KOPT-K1 (cell line): ENCODE measurements around the gene CCDC73.
A peak's percentile ranks its signal among the peaks of the same experiment; 100 is the strongest.
"Not testable (repeated sequence)": the region's sequence is repeated elsewhere in the genome, so short reads cannot be mapped to it uniquely, and the experiment has no call there.

Experiments
- H3K27ac ChIP-seq: fragments of 200-600 bp; sonication (generic); 2 replicates; pipeline ENCODE4 v1.5.1; 2016; ENCODE audit warnings: antibody characterized with exemption, mild to moderate bottlenecking, low read depth, low read length; ENCODE audit not compliant: poor library complexity, severe bottlenecking
- H3K36me3 ChIP-seq: fragments of 200-600 bp; sonication (generic); 2 replicates; pipeline ENCODE4 v1.5.1; 2017; ENCODE audit warnings: antibody characterized with exemption, mild to moderate bottlenecking, low read length, moderate library complexity; ENCODE audit not compliant: insufficient read depth
- H3K9me3 ChIP-seq: fragments of 200-600 bp; sonication (generic); 2 replicates; pipeline ENCODE4 v1.5.1; 2017; ENCODE audit warnings: antibody characterized with exemption, low read length, mild to moderate bottlenecking; ENCODE audit not compliant: insufficient read depth, poor library complexity, severe bottlenecking

Gene CCDC73

DNA sequence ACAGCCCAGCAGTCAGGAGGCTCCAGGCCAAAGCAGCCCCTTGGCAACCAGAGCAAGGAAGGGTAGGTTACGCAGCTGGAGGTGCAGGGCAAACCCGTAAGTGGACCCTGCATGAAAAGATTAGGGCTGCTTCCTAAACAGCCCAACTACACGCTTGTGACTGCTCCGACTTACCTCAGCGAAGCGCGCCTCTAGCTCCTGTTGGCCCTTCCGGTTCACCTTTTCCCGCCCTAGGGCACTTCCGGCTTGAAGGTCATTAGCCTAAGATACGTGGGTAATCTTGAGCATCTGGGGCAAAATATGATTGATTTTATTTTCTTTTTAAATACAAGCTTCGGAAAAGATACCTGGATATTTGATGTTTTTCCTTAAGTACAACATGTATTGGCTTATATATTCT lies at the start of gene CCDC73:
Gene CCDC73, minus strand, starts transcription at position 224 of the 400 bp plus-strand sequence. CDS start 34,419 bp downstream, outside the sequence.
- Histone ChIP-seq H3K27ac (no peak within 1 kb of the TSS), H3K9me3 (no peaks in the 10 kb centered on the region), H3K36me3 (no peaks in the 10 kb centered on the region)

DNA sequence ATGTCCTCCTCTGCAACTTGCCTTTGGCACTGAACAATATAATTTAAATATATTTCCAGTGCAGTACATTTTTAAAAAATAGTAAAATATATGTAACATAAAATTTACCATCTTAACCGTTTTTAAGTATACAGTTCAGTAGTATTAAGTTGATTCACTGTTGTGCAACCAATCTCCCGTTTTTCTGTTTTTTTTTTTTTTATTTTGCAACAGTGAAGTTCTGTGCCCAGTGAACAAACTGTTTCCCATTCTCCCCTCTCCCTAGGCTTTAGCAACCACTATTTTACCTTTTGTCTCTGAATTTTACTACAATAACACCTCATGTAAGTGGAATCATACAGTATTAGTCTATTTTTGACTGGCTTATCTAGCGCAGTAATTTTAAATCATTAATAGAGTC lies 49.1 kb upstream of the CCDC73 start:
- Histone ChIP-seq H3K9me3 (no peaks in the 10 kb centered on the region), H3K36me3 (0 out of 2 replicates have a peak, but pooled peaks cover 3% of the 10 kb centered on the region), H3K27ac (no peak overlapping the region)

DNA sequence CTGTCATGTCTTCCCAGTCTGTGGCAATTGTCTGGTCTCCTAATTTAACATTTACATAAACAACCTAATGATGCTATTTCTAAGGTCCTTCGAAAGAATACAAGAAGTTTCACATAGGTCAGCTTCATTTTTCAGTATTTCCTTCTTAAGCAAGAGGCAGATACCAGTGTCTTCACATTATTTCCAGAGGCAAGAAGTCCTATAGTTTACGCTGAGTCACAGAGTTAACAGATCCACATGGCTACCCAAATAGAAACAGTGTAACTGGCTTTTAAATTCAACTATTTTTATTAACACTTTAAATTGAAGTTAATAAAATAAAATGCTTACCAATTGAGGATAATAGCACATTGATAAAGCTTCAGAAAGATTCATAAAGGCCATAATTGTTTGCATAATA lies 46.1 kb upstream of the CCDC73 start:
- H3K9me3 ChIP-seq = no peaks in the 10 kb centered on the region
- H3K27ac ChIP-seq = no peak overlapping the region
- 0 out of 2 replicates have a peak, but pooled peaks cover 3% of the 10 kb centered on the region for H3K36me3 ChIP-seq

DNA sequence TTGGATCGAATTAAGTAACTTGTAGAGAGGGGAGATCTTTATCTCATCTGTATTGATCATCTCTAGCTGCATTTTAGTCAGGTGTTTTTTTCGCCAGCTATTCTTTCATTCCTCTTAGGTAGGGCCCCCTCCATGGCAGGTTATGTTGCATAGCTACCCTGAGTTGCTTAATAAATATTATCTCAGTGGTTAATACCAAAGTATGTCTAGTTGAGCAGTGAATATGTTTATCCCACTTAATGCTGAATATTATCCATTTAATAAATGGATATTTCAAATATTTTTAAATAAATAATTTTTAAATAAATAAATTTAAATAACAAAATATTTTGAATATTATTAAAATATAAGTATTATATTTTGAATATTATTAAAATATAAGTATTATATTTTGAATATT lies 44.8 kb upstream of the CCDC73 start:
- Histone ChIP-seq H3K36me3 (0 out of 2 replicates have a peak, but pooled peaks cover 3% of the 10 kb centered on the region), H3K27ac (no peak overlapping the region), H3K9me3 (no peaks in the 10 kb centered on the region)

DNA sequence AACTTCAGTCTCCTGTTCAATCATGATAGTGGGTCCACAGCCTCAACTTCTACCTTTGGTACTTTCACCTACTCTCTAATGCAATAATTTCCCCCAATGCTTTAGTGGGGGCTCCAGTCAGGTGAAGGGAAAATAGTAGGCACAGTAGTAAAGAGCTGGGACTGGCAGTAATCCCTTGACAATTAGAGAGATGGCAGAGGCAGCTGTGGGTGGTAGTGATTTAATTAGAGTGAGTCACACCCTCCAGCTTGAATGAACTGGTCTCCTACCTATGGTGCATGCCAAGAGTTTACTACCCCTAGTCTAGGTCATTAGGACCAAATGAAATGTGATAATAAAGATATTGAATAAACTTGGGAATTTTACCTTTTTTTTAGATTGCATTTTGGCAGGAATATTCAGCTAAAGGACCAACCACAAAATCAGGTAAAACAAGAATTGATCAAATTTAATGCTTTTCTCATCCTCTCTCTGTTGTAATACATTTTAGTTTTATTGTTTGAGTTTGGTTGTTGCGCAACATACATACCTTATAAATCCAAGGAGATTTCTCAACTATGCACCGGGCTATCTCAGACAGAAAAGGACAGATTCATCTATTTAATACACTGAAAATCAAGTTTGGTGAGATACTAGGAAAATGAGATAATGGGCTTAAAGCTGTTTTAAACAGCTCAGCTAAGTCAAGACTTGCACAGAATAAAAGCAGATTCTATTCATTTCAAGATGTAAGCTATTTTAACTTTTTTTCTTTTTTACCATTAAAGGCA lies 44.2 kb upstream of the CCDC73 start:
- Histone ChIP-seq H3K9me3 (no peaks in the 10 kb centered on the region), H3K27ac (no peak overlapping the region), H3K36me3 (0 out of 2 replicates have a peak, but pooled peaks cover 3% of the 10 kb centered on the region)

DNA sequence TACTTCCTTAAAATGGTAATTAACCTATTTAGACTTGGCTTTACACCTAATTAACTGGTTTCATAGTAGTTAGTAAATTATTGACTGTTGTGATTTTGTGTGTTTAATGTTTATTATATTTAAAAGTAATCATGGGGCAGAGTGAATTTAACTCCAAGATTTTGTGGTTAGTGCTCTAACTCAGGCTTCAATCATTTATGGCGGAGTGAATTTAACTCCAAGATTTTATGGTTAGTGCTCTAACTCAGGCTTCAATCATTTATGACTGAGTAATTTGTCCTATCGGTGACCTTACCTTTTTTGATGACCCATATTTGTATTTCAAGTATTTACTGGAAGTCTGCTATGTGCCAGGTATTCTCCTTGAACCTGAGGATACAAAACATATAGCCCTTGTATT lies 42.5 kb upstream of the CCDC73 start:
- Histone ChIP-seq H3K9me3 (no peaks in the 10 kb centered on the region), H3K36me3 (0 out of 2 replicates have a peak, but pooled peaks cover 3% of the 10 kb centered on the region), H3K27ac (no peak overlapping the region)

DNA sequence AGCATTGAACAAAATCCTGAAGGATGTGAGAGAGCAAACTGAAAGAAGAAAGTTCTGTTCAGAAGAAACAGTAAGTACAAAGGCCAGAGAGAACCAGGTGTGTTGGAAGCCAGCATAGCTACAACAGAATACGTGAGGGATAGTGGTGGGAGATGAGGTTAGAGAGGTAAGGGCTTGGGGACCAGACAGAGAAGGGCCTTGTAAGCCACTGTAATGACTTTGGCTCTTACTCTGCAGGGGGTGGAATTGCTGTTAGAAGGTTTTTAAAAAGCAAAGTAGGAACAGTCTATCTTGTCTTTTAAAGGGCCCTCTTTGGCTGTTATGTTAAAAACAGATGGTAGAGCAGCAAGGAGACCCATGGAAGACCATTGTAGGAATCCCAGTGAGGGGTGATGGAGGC lies 39.5 kb upstream of the CCDC73 start:
- Histone ChIP-seq H3K9me3 (no peaks in the 10 kb centered on the region), H3K36me3 (no peaks in the 10 kb centered on the region), H3K27ac (no peak overlapping the region)

DNA sequence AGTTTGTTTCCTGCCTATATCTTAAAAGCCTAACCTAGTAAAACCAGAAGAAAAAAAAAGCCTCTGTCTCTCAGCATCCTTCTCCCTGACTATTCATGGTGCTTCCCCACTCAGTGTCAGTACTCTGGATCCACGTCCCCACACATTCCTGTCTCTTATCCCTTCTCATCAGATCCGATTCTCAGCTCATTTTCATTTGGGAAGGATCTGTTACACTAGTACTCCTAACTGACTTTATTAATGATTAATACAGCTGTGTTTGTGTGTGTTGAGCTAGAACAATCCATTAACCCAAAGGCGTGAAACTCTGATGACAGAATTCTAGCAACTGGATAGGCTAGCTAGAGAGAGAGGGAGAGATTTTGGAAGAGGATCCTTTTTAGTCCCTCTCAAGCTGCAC lies 36.8 kb upstream of the CCDC73 start:
- H3K27ac ChIP-seq = no peak overlapping the region
- no peaks in the 10 kb centered on the region for H3K36me3 ChIP-seq
- no peaks in the 10 kb centered on the region for H3K9me3 ChIP-seq

DNA sequence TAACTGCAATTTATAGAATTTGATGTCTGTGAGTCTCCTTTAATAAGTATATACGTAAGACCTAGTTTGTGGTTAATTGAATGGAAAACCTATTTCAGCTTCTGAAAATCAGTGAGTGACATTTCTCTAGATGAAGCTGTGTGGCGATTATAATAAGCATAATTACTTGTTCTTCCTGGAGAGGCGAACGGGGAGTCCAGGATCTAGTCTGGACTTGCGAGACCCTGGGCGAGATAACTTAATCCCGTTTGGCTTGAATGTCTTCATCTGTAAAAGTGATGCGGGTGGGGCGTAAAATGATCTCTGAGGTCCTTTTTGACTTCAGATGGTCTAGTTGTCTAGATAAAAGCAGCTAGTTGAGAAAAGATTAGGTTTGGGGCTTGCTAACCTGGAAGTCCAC lies 36.3 kb upstream of the CCDC73 start:
- no peaks in the 10 kb centered on the region for H3K36me3 ChIP-seq
- H3K9me3 ChIP-seq = no peaks in the 10 kb centered on the region
- no peak overlapping the region for H3K27ac ChIP-seq

DNA sequence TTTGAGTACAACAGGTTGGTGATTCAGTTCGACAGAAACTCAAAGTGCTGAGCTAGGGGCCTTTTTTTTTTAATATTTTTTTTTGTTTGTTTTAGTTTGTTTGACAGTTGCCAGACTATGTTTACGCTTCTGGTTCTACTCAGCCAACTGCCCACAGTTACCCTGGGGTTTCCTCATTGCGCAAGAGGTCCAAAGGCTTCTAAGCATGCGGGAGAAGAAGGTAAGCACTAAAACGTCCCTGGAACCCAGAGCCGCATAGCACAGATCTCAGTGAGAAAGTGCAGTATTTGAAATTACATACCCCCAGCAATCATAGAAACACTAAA lies 35.9 kb upstream of the CCDC73 start:
- Histone ChIP-seq H3K36me3 (no peaks in the 10 kb centered on the region), H3K27ac (no peak overlapping the region), H3K9me3 (no peaks in the 10 kb centered on the region)

DNA sequence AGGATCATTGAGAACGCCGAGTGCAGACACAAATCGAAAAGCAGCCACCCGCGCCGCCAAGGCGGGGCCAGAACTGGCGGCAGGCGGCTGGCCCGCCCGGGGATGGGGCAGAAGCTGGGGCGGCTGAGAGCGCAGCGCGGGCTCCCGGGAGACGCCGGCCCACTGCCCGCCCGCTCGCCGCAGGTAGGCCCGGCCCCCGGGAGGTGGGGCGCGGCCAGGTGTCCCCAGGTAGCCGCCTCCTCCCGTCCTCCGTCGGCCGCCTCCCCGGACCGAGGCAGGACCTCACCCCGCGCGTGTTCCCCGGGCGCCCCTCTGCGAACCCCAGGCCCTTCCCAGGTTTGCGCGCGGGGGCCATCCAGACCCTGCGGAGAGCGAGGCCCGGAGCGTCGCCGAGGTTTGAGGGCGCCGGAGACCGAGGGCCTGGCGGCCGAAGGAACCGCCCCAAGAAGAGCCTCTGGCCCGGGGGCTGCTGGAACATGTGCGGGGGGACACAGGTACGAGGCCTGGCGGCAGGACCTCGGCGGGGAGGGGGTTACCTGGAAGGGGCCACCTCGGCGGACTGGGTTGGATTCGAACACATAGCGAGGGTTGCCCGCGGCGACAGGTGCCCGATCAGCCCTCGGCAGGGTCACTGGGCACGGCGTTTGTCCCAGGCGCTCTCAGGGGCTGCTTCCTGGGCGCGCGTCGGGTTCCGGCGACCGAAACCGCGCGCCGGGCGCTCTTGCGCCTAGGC lies 35.4 kb upstream of the CCDC73 start, which contains the start of gene PRRG4:
Gene PRRG4, plus strand, starts transcription at position 248 of the 733 bp plus-strand sequence. CDS start 603 bp downstream, outside the sequence.
- Histone ChIP-seq H3K36me3 (no peaks in the 10 kb centered on the region), H3K27ac (peak within 1 kb of the TSS; percentile 73), H3K9me3 (no peaks in the 10 kb centered on the region)

DNA sequence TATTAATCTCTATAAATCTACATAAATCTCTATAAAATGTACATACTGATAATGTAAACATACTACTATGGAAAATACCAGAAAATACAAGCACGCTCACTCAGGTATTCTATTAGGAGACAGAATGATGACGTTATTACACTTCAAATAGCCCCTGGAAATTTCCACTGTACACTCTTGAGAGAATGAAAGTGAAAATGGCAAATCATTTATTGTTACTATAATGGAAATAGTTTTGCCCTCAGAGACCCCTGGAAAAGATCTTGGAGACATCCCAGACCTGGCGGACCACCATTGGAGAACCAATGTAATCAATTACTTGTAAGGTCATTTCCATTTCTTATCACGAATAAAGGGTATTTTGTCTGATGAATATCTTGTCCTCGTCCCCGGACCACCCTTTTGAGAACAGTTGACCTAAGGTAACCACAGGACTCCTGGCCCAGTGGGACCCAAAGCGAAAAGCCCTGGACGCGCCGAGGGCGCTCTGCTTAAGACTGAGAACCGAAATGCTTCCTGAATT lies 34.8 kb upstream of the CCDC73 start:
- Histone ChIP-seq H3K36me3 (no peaks in the 10 kb centered on the region), H3K27ac (peak overlapping the region; percentile 73), H3K9me3 (no peaks in the 10 kb centered on the region)

DNA sequence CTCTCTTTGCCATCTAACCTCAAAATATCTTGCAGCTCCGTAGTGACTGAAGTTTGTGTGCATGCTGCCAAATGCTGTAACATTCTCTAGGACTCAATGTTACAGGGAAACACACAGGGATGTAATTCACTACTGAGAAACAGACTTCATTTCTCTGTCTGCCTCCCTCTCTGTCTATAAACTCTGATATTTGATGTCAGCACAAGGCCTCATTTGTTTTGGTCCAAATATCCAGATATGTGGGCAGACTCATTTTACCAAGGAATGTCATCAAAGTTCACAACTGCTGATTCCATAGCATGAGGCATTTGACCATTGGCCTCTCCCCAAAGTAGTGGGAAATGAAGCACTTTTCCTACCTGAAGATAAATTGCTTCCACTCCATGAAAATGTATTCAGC lies 32.8 kb upstream of the CCDC73 start:
- no peaks in the 10 kb centered on the region for H3K36me3 ChIP-seq
- H3K27ac ChIP-seq = no peak overlapping the region
- no peaks in the 10 kb centered on the region for H3K9me3 ChIP-seq

DNA sequence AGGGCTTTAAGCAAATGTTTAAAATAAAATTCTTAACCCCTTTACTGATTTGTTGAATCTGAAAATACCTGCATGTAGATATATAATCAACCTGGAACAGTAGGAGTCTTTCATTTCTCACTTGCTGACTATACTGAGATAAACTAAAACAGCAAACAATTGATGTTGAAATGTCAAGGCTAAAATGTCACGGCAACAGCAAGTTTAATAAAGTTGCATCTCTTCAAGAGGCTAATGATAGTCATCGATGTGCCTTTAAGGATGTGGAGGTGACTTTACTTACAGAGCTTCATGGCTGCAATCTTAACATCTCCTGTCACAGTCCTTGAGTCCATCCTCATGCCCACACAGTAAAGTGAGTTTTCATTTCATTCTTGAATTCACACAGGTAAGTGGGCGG lies 31.7 kb upstream of the CCDC73 start:
- Histone ChIP-seq H3K36me3 (no peaks in the 10 kb centered on the region), H3K9me3 (no peaks in the 10 kb centered on the region), H3K27ac (no peak overlapping the region)

DNA sequence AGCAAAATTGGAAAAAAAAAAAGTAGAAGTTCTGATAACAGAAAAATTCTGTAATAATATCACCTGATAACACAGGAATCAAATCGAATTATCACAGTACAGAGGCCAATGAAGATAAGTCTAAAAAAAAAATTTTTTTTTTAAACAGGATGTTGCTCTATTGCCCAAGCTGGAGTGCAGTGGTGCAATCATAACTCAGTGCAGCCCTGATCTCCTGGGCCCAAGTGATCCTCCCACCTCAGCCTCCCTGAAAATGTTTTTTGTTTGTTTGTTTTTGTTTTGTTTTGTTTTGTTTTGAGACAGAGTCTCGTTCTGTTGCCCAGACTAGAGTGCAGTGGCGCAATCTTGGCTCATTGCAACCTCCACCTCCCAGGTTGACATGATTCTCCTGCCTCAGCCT lies 29.2 kb upstream of the CCDC73 start:
- H3K36me3 ChIP-seq, H3K9me3 ChIP-seq, H3K27ac ChIP-seq: not testable (repeated sequence)
